RWPE2 (cell line): Measurements from ENCODE around the gene RBM12.
A peak's percentile ranks its signal among the peaks of the same experiment; 100 is the strongest.

Experiments used
- ATAC-seq: fragments of 200-7000 bp; cut with Tn5 transposase; 3 replicates; pipeline ENCODE4 v1.9.1; 2021; ENCODE audit warnings: low read depth
- DNase-seq: peaks from one replicate; pipeline ENCODE4 v3.0.0-alpha.2; 2020; ENCODE audit warnings: low spot score
- H3K27ac ChIP-seq: fragments of 450-650 bp; 2 replicates; pipeline ENCODE4 v1.5.1; 2017; ENCODE audit warnings: mild to moderate bottlenecking; ENCODE audit not compliant: poor library complexity, severe bottlenecking
- H3K27me3 ChIP-seq: fragments of 250-450 bp; sonication (Bioruptor Pico); 2 replicates; pipeline ENCODE4 v1.5.1; 2021; ENCODE audit warnings: mild to moderate bottlenecking, moderate library complexity; ENCODE audit not compliant: insufficient read depth, poor library complexity, severe bottlenecking
- H3K36me3 ChIP-seq: fragments of 250-450 bp; sonication (Bioruptor Pico); 2 replicates; pipeline ENCODE4 v1.5.1; 2020; ENCODE audit warnings: low read depth, mild to moderate bottlenecking, moderate library complexity
- H3K4me1 ChIP-seq: fragments of 250-450 bp; sonication (Bioruptor Pico); 2 replicates; pipeline ENCODE4 v1.5.1; 2021; ENCODE audit warnings: mild to moderate bottlenecking, moderate library complexity; ENCODE audit not compliant: insufficient read depth, poor library complexity, severe bottlenecking
- H3K4me3 ChIP-seq: fragments of 250-450 bp; sonication (Bioruptor Pico); 2 replicates; pipeline ENCODE4 v1.5.1; 2021; ENCODE audit warnings: mild to moderate bottlenecking, moderate library complexity; ENCODE audit not compliant: severe bottlenecking
- H3K9me3 ChIP-seq: fragments of 250-450 bp; sonication (Bioruptor Pico); 2 replicates; pipeline ENCODE4 v1.5.1; 2021; ENCODE audit warnings: mild to moderate bottlenecking, moderate library complexity; ENCODE audit not compliant: severe bottlenecking
- CTCF ChIP-seq: fragments of 450-650 bp; IDR thresholded peaks from one replicate; pipeline ENCODE4 v1.5.1; 2017; ENCODE audit warnings: mild to moderate bottlenecking, moderate library complexity; ENCODE audit not compliant: poor library complexity, severe bottlenecking

Gene RBM12

GRCh38 chr20:35669221-35669620 is 4.5 kb upstream of the RBM12 start:
- Histone ChIP-seq H3K4me3 (no peak overlapping the region), H3K36me3 (peaks cover 64% of the 10 kb centered on the region), H3K27ac (no peak overlapping the region), H3K4me1 (no peaks in the 10 kb centered on the region), H3K9me3 (no peaks in the 10 kb centered on the region), H3K27me3 (no peaks in the 10 kb centered on the region)
- no peak for ATAC-seq
- peak; percentile 38 for DNase-seq
- TF ChIP-seq CTCF: no peak

- Histone ChIP-seq H3K9me3 (no peaks in the 10 kb centered on the region), H3K4me1 (peaks cover 23% of the 10 kb centered on the region), H3K4me3 (no peak overlapping the region), H3K27ac (no peak overlapping the region), H3K36me3 (peaks cover 44% of the 10 kb centered on the region), H3K27me3 (no peaks in the 10 kb centered on the region)
- ATAC-seq: no peak
- no peak for TF ChIP-seq CTCF
- DNase-seq: no peak
Observed at GRCh38 chr20:35665949-35666288, 1.2 kb upstream of the RBM12 start.

GRCh38 chr20:35663516-35664465 is 909 bp downstream of the RBM12 start:
- Histone ChIP-seq H3K4me3 (peak overlapping the region; percentile 90), H3K27ac (peak overlapping the region; percentile 74), H3K36me3 (peaks cover 24% of the 10 kb centered on the region), H3K27me3 (no peaks in the 10 kb centered on the region), H3K4me1 (peaks cover 38% of the 10 kb centered on the region), H3K9me3 (no peaks in the 10 kb centered on the region)
- ATAC-seq: peak; percentile 41
- no peak for DNase-seq
- no peak for TF ChIP-seq CTCF

GRCh38 chr20:35662551-35662950 is 2.1 kb downstream of the RBM12 start:
- DNase-seq (no peak), ATAC-seq (no peak)
- H3K27me3 ChIP-seq: no peaks in the 10 kb centered on the region
- H3K9me3 ChIP-seq: no peaks in the 10 kb centered on the region
- H3K4me3 ChIP-seq: peak overlapping the region; percentile 90
- H3K36me3 ChIP-seq: peaks cover 26% of the 10 kb centered on the region
- peaks cover 38% of the 10 kb centered on the region for H3K4me1 ChIP-seq
- H3K27ac ChIP-seq: peak overlapping the region; percentile 45
- TF ChIP-seq CTCF: no peak

GRCh38 chr20:35661908-35662307 is 2.8 kb downstream of the RBM12 start:
- H3K27me3 ChIP-seq: no peaks in the 10 kb centered on the region
- ATAC-seq (no peak), DNase-seq (no peak)
- no peaks in the 10 kb centered on the region for H3K9me3 ChIP-seq
- H3K4me1 ChIP-seq: peaks cover 38% of the 10 kb centered on the region
- TF ChIP-seq CTCF: no peak
- peaks cover 32% of the 10 kb centered on the region for H3K36me3 ChIP-seq
- peak overlapping the region; percentile 45 for H3K27ac ChIP-seq
- peak overlapping the region; percentile 90 for H3K4me3 ChIP-seq
